GM18858 (cell line): Measurements from ENCODE around the gene CACNG3.
"Not testable (repeated sequence)": the region's sequence is repeated elsewhere in the genome, so short reads cannot be mapped to it uniquely, and the experiment has no call there.

Source experiments
- ATAC-seq: cut with Tn5 transposase; IDR thresholded peaks from one replicate; pipeline ENCODE4 v1.9.1; 2021; ENCODE audit not compliant: unreplicated experiment

The CACNG3 gene

DNA sequence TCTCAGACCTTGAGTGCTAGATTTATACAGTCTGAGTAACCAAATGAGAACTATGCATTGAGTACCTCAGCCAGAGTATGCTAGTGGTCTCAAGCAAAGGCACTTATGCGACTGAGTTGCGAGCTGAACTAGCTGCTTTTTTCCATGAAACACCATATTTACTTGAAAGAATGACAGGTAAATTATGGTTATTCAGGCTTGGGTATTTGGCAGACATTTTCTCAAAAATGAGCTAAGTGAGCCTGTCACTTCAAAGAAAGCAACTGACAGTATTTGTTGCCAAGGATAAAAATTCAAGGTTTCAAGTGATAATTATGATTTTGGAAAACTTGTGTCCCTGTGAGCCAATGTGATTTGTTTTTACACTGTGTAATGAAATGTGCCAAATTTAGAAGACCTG, 19.3 kb downstream of the CACNG3 start:
- no peak for ATAC-seq

DNA sequence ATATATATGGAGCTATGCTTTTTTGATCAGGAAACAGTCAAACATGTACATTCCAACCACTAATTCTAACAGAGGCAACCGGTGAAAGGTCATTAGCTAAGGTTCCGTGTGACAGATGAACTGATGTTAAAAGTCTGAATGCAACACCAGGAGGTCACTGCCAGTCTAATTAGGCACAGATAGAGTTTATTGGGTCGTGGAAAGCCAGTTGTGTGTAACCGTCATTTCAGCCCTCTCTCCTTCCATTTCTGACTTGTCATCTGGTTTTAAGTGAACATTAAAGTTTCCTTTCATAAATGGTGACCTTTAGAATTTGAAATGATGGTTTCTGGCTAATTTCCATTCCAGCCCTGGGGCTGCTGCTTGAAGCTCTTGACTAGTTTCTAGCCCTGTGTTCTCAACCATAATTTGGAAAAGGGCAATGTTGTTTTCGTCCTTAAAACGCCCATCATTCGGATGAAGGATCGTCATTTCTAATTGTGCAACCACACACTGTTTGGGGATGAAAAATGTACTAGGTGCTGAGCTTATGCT, 23.9 kb downstream of the CACNG3 start:
- ATAC-seq, result no peak

DNA sequence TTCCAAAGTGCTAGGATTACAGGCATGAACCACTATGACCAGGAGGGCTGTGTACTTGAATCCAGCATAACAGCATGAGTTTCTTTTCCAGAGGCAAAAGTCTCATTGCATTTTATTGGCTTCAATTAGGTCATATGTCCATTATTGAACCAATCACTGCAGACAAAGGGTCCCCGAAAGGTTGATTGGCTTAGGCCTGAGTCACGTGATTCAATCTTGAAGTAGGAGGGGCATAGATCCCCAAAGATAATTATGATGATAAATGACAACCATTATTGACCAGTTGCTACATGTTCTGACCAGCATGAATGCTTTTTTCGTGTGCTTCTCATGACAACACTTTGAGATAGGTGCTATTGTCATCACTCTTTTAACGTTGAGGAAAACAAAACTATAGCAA, 25.3 kb downstream of the CACNG3 start:
- ATAC-seq, result no peak

DNA sequence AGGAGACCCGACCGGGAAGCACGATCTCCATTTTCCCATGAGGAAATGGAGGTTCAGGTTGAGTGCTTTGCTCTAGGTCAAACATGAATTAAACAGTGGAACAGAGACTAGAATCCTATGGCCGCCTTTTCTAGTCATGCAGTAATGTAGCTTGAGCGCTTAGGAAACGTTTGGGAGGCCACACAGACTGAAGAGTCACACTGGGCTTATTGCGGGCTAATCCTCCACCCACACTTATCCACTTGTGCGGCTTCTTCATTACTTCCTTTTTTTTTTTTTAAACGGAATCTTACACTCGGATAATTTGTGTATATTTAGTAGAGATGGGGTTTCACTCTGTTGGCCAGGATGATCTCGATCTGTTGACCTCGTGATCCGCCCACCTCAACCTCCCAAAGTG, 26.0 kb downstream of the CACNG3 start:
- no peak for ATAC-seq

DNA sequence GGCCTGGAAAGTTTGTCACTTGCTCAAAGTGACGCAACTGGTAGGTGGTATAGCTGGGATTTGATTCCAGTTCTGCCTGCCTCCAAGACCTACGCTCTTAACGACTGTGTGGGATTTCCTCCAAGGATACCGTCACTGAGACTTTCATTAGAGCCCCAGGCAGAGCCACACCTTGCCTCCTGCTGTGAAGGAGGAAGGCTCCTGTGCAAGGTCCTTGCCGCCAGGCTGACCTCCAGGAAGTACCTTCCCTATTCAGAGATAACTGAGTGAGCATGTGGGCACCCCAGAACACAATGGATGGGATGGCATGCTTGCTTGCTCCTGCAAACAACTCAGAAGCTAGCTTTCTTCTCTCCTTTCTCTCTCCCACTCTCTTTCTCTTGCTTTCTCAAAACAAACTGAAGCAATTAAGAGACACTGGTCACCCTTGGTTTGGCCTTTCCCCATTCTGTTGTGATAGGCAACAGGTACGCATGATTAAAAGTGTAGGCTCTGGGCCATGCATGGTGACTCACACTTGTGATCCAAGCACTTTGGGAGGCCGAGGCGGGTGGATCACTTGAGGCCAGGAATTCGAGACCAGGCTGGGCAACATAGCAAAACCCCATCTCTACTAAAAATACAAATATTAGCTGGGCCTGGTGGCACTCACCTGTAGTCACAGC, 30.7 kb downstream of the CACNG3 start:
- ATAC-seq, result no peak

DNA sequence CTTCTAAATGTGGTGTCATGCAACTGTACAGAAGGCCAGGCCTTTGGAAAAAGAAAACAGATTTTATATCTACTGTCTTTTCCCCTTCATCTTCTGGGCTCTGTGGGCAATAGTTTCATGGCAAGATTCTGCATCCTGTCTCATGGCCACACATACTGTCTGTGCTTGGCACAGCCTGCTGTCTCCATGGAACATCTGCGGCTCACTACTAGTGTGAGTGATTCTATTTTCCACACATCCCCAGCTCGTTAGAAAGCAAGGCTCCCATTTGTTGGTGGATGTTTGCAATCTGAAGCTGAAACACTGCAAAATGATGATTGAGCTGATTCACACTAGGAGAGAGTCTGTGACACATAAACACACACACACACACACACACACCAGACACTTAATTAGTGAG, 32.4 kb downstream of the CACNG3 start:
- no peak for ATAC-seq

DNA sequence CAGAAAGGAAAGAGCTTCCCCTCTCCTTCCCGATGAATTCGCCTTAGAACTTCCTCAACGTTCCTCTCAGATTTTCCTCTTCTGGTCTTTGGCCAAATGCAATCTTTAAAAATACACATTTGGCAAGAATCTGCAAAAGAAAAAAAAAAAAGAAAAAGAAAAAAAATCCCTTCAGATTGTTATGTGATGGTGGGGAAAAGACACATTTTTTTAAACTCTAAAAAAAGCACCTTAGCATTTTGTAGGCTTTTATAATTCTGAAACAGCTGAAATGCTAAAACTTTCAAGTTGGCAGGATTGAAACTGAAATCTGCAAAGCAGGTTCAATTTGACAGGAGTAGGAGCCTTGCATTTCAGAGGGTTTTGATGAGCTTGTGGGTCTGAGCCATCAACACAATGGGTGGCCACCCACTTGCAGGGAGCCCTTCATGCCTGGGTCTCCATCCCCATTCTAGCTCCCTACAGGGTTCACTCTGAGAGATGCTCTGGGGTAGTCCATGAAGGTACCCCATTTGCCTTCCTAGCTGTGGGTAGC, 33.1 kb downstream of the CACNG3 start:
- ATAC-seq, result no peak

DNA sequence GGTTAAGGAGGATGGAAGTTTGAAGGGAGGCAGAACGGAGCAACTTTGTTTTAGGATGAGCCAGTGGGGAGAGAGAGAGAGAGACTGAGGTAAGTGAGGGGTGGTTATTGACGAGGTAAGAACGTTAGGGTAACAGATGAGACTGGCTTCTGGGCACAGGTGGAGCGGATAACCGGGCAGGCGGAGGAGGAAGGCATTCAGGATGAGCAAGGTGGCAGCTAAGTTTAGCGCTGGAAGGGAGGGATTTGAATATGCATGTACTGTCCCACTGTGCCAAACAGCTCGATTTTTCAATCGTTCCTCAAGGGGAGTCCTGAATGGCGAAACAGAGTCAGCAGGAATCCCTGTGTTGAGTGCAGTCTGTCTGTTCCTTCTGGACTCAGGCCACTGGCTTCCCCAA, 35.8 kb downstream of the CACNG3 start:
- no peak for ATAC-seq

DNA sequence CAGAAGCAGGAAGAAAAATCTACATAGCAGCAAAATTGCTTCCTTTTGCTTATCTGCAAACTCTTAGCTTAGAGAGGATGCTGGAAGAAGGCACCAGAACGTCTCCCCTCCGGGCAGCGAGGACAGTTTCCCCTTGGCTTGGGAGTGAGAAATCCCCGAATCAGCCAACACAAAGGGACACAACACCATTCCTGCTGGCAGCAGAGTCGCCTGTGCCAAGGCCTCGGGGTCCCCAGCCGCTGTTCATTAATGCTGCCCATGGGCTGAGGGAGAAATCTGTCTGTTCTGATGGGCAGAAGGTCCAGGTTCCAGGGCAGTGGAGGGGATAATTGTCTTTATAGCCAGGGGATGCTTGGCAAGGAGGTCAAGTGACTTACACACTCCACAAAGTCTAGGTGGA, 38.0 kb downstream of the CACNG3 start:
- ATAC-seq, result no peak

DNA sequence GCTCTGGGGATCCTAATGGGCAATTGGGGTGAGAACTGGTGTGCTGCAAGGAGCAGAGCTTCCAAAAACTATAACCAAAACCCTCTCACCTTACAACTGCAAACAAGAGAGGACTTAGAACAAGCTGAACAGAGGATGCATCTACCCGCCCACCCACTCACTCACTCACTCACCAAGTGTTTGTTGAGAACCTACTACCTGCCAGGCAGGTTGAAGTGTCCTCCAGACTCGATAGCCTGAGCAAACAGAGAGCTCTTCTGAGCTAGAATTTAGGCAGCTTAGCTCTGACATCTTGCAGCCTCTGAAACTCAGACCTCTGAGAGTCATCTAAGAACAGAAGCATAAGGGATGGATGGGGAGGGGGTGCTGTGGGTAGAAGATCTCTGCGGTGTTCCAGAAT, 41.2 kb downstream of the CACNG3 start:
- ATAC-seq, result no peak

DNA sequence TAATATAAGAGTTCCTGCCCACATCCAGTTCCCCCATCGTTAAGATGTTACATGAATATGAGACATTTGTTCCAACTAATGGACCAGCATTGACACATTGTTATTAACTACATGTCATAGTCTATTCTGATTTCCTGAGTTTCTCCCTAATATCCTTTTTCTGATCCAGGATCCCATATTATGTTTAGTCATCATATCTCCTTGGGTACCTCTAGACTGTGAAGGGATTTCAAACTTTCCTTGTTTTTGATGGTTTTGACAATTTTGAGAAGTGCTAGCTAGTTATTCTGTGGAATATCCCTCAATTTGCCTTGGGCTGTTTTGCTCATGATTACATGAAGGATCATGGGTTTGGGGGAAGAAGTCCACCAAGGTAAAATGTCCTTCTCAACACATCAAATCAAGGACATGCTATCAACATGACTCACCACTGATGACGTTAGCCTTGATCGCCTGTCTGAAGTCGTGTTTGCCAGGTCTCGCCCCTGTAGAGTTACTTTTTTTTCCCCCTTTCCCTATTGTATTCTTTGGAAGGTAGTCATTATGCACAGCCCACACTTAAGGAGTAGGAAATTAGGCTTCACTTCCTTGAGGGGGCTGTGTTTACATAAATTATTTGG, 42.5 kb downstream of the CACNG3 start:
- ATAC-seq, result no peak

DNA sequence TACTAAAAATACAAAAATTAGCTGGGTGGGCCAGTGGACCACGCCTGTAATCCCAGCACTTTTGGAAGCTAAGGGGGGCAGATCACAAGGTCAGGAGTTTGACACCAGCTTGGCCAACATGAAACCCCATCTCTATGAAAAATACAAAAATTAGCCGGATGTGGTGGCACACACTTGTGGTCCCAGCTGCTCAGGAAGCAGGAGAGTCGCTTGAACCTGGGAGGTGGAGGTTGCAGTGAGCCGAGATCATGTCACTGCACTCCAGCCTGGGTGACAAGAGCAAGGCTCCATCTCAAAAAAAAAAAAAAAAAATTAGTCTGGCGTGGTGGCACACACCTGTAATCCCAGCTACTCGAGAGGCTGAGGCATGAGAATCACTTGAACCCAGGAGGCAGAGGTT, 44.6 kb downstream of the CACNG3 start:
- not testable (repeated sequence) for ATAC-seq

DNA sequence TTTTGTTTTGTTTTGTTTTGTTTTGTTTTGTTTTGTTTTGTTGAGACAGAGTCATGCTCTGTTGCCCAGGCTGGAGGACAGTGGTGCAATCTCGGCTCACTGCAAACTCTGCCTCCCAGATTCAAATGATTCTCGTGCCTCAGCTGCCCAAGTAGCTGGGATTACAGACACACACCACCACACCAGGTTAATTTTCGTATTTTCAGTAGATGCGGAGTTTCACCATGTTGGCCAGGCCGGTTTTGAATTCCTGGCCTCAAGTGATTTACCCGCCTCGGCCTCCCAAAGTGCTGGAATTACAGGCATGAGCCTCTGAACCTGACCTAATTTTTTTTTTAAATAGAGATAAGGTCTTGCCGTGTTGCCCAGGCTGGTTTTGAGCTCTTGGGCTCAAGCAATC, 46.5 kb downstream of the CACNG3 start:
- no peak for ATAC-seq

DNA sequence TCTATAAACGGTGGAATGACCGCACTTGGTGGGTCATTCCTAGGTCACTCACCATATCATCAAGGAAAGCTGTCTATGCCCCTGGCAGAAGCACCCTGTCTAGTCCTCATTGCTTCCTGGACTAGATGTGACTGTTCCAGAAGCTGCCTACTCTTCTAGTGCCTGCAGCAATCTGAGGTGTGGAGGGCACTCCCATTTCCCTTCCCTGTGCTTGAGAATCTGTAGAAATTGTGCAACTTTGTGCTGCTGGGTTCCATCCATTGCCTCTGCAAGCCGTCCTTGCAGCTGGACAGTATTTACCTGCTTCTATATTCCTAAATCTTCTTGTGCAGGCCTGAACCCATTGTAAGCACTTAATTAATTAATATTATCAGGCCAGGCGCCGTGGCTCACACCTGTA, 52.1 kb downstream of the CACNG3 start:
- ATAC-seq, result no peak

DNA sequence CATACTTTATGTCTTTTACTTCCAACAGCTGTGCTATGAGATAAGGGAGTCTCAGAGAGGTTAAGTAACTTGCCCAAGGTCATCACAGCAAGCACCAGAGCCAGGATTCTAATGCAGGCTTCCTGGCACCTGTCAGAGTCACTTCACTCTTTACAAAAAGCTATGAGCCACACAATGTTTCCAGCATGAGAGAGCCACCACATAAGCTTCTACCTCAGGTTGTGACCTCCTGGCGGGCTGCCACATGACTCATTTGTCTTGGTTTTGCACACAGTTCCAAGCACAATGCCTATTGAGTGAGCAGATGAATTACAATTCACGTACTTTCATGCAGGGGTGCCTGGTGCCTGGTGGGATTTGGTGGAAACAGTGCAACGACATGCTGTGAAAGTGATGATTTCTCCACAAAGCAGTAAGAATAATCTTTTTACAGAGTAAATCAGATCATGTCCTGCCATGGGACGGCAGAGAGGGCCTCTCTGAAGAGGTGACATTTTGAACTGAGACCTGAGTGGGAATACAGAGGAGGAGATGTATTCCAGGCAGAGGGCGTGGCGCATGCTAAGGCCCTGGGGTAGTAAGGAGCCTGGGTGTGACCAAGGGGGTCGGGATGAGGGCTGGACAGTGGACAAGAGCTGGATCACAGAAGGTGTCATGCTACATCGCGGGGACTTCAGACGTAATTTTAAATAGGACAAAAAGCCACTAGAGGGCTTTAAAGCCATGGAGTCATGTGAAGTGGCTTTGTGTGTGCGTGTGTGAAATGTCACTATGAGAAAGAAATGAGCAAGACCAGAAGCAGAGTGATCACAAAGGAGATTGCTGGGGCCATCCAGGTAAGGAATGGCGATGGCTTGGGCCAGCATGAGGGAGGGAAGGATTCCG, 53.4 kb downstream of the CACNG3 start:
- ATAC-seq, result no peak

DNA sequence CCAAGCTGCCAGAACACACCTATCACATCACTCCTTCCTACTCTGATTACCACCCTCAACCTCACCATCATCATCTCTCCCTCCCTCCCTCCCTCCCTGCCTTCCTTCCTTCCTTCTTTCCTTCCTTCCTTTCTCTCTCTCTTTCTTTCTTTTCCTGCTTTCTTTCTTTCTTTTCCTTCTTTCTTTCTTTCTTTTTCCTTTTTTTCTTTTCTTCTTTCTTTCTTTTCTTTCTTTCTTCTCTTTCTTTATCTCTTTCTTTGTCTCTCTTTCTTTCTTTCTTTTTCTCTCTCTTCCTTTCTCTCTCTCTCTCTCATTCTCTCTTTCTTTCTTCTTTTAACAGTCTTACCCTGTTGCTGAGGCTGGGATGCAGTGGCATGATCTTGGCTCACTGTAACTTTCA, 59.2 kb downstream of the CACNG3 start:
- ATAC-seq, result no peak

DNA sequence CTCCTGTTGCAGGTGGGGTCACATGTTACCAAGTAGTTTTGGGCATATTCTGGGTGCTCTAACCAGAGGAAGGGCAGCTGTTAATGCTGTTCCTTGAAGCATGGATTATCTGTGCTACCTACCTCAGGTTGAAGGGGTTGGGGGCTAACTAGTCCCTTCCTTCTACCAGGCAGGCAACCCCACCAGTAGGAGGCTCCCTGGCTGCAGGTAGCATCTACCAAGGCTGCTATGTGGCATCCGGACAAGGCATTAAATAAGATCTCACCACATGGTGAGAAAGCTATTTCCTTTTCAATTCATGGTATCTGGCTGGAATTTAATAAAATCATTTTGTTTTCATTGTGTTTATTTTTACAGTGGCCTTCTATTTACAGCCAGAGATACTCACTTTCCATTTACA, 62.5 kb downstream of the CACNG3 start:
- ATAC-seq, result no peak

DNA sequence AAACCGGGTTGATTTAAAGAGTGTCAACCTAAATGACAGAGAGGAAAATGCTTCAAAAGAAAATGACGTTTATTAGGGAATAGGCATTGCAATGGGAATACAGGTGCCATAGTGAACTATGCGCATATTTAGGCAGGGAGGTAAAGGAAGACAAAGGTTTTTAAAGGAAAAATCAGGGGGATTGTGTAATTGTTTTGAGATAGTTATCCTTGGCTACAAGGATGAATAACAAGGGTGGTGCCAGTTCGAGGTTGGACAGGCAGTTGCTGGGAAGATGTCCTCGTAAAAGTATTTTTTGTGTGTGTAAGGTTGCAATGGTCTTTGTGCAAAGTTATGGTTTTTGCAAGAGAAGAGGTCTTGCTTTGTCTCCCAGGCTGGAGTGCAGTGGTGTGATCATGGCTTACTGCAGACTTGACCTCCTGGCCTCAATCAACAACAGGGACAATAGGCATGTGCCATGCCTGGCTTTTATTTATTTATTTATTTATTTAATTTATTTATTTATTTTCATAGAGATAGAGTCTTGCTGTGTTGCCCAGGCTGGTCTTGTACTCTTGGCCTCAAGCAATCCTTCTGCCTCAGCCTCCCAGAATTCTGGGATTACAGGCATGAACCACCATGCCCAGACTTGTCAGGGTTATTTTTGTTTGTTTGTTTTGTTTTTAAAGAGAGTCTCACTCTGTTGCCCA, 63.1 kb downstream of the CACNG3 start:
- ATAC-seq, result no peak

DNA sequence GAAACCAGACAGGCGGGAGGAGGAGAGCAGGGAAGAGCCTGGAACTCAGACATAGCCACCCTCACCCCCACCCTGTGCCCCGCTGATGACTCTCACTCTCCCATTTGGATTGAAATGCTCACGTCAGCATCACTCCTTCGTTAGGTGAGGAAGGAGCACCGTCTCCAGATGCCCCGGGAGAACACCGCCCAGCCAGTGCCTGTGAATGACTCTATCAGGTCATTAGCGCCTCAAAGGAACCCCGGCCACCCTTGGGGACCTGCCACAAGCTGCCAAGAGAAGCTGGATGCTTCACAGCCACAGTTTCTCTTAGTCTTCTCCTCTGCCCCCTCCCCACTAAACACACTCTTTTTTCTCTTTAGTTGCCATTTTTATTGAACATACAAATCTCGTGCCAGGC, 66.0 kb downstream of the CACNG3 start:
- ATAC-seq, result no peak

DNA sequence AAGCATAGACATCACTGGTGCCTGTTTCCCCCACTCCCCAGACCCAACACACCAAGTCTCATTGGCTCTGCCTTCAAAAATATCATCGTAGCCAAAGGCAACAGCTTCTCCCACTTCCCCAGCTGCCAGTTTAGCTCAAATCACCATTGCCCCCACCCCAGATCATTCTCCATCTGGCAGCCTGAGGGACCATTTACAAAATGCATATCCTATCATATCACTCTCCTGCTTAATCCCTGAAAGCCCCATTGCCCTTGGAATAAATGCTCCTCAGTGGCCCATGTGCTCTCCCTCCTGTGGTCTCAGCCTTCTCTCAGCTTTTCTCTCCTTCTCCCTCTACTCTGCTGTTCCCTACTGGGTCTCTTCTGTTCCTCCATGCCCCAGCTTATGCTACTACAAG, 68.3 kb downstream of the CACNG3 start:
- ATAC-seq, result no peak

DNA sequence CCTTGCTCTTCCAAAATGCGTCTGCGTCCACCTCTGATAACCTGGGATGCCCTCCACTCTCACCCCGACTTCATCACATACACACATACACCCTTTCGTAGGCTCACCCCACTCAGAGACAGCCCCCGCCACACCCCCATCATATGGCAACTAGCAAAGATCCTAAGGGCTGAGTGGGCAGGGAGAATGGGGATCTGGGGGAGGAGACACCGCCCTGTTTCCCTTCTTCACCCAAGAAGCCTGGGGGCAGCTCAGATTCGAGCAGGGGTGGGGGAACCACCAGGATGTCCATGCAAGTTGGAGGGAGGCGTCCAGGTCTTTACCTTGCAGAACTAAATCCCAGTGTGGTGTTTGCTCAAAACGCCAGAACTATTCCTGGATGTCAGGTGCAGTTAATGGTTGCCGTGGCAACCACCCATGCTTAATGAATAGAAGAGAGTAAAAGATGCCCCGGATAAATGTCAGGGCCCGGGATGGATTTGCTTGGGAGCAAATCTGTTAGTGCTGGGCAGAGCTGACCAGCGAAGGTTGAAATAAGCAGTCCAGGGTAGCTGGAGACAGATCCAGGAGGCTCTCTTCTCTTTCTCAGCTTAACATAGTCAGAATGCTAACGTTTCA, 72.8 kb downstream of the CACNG3 start:
- no peak for ATAC-seq
